ENCODE measurements around the gene RPN2.

- TF ChIP-seq CTCF (conservative IDR thresholded peaks at IDR 0.05; ENCODE audit: low read depth, low read length) (no peak), EZH2 (IDR thresholded peaks at IDR 0.05; ENCODE audit: low read length, unreplicated experiment) (no peak)
These were observed 21.2 kb downstream of the RPN2 start for GRCh38 chr20:37200376-37200775.

All from PC-3 (cell line).